Liver (tissue), 3 donors: ENCODE measurements around the gene WHRN.

Experiments used
- ATF3 ChIP-seq: IDR thresholded peaks from 2 replicates; pipeline ENCODE4 v1.6.1; 2016; ENCODE audit warnings: antibody characterized with exemption
- CTCF ChIP-seq: fragments of 150-350 bp; IDR thresholded peaks from 2 replicates; pipeline ENCODE4 v1.5.1; 2017; ENCODE audit warnings: improper control_type of control experiment, low read depth, low read length; ENCODE audit not compliant: missing input control
- HNF4A ChIP-seq, 2 donors: conservative IDR thresholded peaks; 2 replicates each; pipeline ENCODE4 v1.6.1; 2016; ENCODE audit warnings: antibody characterized with exemption in 2 of 2, mild to moderate bottlenecking in 2 of 2
- MAX ChIP-seq: IDR thresholded peaks from 2 replicates; pipeline ENCODE4 v1.6.1; 2016; ENCODE audit warnings: antibody characterized with exemption
- REST ChIP-seq: IDR thresholded peaks from 2 replicates; pipeline ENCODE4 v1.6.1; 2016; ENCODE audit warnings: antibody characterized with exemption, mild to moderate bottlenecking
- TAF1 ChIP-seq: conservative IDR thresholded peaks from 2 replicates; pipeline ENCODE4 v1.6.1; 2016; ENCODE audit warnings: antibody characterized with exemption, mild to moderate bottlenecking
- ZBTB33 ChIP-seq: IDR thresholded peaks from 2 replicates; pipeline ENCODE4 v1.6.1; 2016; ENCODE audit warnings: antibody characterized with exemption
- donor health status: healthy.
- donor health status: healthy.

GRCh38 chr9:114478459-114478858 lies 26.8 kb downstream of the WHRN start:
- TF ChIP-seq CTCF: no peak
- no peak for TF ChIP-seq ZBTB33
- TF ChIP-seq TAF1: no peak
- no peak for TF ChIP-seq REST
- no peak for TF ChIP-seq MAX
- TF ChIP-seq ATF3: no peak
- TF ChIP-seq HNF4A (conservative IDR thresholded peaks at IDR 0.05): no peak
